TTC549 (cell line): ENCODE measurements around the gene MAMSTR.
"Not testable (repeated sequence)": the region's sequence is repeated elsewhere in the genome, so short reads cannot be mapped to it uniquely, and the experiment has no call there.

Experiments
- FAIRE-seq: peaks from 2 replicates; lab custom pipeline; 2012; peaks lifted over from hg19 to GRCh38; lab: Jason Lieb, UNC

Gene MAMSTR

GRCh38 chr19:48719263-48720171, at the start of gene MAMSTR:
TSS of gene MAMSTR (minus strand) at chr19:48719725. CDS start at chr19:48719031, 694 bp downstream.
- no peak for FAIRE-seq

GRCh38 chr19:48768994-48769713, 49.6 kb upstream of the MAMSTR start:
- no peak for FAIRE-seq

GRCh38 chr19:48768171-48768753, 48.7 kb upstream of the MAMSTR start:
- not testable (repeated sequence) for FAIRE-seq

- FAIRE-seq = not testable (repeated sequence)
Measured at GRCh38 chr19:48765816-48766215, 46.3 kb upstream of the MAMSTR start.

GRCh38 chr19:48760504-48761205, 41.1 kb upstream of the MAMSTR start:
- no peak for FAIRE-seq

GRCh38 chr19:48757741-48758144, 38.2 kb upstream of the MAMSTR start:
- FAIRE-seq = no peak

- no peak for FAIRE-seq
Measured at GRCh38 chr19:48757089-48757675, 37.7 kb upstream of the MAMSTR start.

- FAIRE-seq = no peak
Measured at GRCh38 chr19:48756686-48757085, 37.2 kb upstream of the MAMSTR start.

GRCh38 chr19:48756212-48756611, 36.7 kb upstream of the MAMSTR start:
- FAIRE-seq = no peak

- no peak for FAIRE-seq
Measured at GRCh38 chr19:48755787-48756186, 36.3 kb upstream of the MAMSTR start.

- FAIRE-seq = no peak
Measured at GRCh38 chr19:48755084-48755641, 35.6 kb upstream of the MAMSTR start, which contains the start of gene FGF21. TSS of gene FGF21 (plus strand) at chr19:48755524. CDS start at chr19:48756237, 713 bp downstream.

- no peak for FAIRE-seq
Measured at GRCh38 chr19:48752496-48753365, 33.2 kb upstream of the MAMSTR start, which contains the start of gene FUT1. TSS of gene FUT1 (minus strand) at chr19:48752641. CDS start at chr19:48751281, 1,360 bp downstream.

- FAIRE-seq = no peak
Measured at GRCh38 chr19:48751845-48752495, 32.4 kb upstream of the MAMSTR start.

GRCh38 chr19:48750771-48751504, 31.4 kb upstream of the MAMSTR start:
- FAIRE-seq = no peak

- FAIRE-seq = no peak
Measured at GRCh38 chr19:48750351-48750750, 30.8 kb upstream of the MAMSTR start.

GRCh38 chr19:48749571-48750198, 30.2 kb upstream of the MAMSTR start:
- no peak for FAIRE-seq

GRCh38 chr19:48746738-48747575, 27.4 kb upstream of the MAMSTR start, which contains the start of gene IZUMO1:
TSS of gene IZUMO1 (minus strand) at chr19:48746909. CDS start at chr19:48745859, 1,050 bp downstream.
- FAIRE-seq = peak; percentile 3
